Stimulated activated CD4-positive, alpha-beta T cell treated with anti-CD3 and anti-CD28 coated beads, Interleukin-2, amount 100 ng/mL, for 4 hours (primary cell): Measurements from ENCODE around the gene CYP4F22.
"Not testable (repeated sequence)": the region's sequence is repeated elsewhere in the genome, so short reads cannot be mapped to it uniquely, and the experiment has no call there.

Experiments used
- DNase-seq: peaks from one replicate; pipeline ENCODE4 v3.0.0-alpha.2; 2020; ENCODE audit warnings: low read depth

CYP4F22 gene

DNA sequence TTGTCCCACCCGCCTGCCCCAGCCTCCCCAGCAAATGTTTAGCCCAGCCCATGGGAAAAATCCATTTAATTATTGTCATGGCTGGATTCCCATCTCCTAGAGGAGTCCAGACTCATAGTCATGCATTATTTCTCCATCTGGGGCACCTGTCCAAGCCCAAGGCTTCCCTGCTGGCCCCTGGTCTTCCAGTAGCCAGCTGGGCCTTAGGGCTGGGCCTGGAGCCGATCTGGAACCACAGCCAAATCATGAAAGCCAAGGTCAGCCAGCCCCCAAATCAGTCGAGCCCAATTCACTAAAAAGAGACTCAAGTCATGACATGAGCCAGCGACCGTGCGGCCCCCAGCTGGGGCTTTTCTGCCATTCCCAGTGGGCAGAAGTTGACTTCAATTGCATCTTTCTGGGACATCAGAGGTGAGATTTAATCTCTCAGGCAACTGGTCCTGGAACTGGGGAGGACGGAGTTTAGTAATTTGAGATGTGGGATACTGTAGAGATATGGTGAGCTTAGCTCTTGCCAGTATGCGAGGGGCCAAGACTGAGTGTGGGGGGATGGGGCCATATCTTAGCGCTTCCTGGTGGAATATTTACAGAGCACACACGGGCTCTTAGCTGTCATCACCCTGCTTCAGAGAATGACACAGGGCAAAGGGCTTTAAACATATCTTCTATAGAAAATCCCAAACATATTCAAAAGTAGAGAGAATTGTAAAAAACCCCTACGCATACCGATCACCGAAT is 19.7 kb upstream of the CYP4F22 start:
- DNase-seq, result no peak

- DNase-seq, result no peak
Measured at GRCh38 chr19:15495151-15495550, 13.2 kb upstream of the CYP4F22 start.

DNA sequence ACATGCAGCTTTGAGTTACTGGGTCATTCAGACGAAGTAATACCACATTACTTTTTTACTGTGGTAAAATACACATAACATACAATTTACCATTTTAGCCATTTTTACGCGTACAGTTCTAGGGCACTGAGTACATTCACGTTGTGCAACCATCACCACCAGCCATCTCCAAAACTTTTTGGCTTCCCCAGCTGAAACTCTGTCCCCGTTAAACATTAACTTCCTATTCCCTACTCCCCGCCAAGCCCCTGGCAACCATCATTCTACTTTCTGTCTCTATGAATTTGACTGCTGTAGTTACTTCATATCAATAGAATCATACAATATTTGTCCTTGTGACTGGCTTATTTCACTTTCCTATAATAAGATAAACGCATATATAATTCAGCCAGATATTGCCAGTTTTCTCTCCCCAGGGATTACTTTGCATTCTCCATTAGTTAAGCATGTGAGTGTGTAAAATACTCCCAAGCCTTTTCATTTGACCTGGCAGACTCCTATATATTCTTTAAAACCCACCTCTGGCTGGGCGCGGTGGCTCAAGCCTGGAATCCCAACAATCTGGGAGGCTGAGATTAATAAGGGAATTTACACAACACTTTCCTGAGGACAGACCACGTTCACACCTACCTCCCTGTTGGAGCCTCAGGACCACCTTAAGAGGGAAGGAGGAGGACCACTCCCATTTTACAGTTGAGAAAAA is 10.0 kb upstream of the CYP4F22 start:
- DNase-seq, result no peak

DNA sequence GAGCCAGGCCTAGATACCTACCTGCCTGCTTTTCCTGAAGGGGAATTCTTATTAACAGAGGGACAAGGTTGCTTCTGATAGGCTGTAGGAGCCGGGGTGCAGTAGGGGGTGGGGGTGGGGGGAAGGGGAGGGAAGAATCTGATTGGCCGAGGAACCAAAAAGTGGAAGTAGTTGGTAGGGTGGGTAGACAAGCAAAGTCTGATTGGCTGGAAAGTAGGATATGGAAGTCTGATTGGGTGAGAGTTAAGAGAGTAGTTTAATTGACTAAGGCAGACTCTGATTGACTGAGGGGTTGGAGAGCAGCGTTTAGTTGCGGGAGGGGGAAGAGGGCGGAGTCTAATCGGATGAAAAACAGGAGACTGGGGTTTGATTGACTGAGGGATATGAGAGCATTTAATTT is 9.4 kb upstream of the CYP4F22 start:
- no peak for DNase-seq

- no peak for DNase-seq
Measured at GRCh38 chr19:15501596-15501995, 6.7 kb upstream of the CYP4F22 start.

GRCh38 chr19:15502264-15502663 is 6.1 kb upstream of the CYP4F22 start:
- DNase-seq, result no peak

DNA sequence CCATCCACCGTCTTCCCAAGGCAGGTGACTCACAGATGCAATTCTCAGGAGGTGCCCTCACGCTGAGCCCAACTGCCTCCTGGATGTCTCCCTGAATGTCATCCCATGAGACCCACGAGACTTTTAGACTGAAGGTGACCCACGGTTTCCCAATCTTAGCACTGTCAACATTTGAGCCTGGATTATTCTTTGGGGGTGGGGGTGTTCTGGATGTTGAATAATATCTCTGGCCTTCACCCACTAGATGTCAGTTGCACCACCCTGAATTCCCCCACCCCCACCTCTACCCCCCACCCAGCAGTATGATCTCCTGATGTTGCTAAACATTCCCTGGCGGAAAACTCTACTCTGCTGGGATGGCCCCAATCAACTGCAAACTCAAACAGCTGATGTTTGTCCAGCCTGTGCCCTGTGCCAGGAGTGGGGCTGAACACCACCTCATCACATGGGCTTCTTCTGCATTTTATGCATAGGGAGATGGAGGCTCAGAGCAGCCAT is 2.2 kb upstream of the CYP4F22 start:
- no peak for DNase-seq

DNA sequence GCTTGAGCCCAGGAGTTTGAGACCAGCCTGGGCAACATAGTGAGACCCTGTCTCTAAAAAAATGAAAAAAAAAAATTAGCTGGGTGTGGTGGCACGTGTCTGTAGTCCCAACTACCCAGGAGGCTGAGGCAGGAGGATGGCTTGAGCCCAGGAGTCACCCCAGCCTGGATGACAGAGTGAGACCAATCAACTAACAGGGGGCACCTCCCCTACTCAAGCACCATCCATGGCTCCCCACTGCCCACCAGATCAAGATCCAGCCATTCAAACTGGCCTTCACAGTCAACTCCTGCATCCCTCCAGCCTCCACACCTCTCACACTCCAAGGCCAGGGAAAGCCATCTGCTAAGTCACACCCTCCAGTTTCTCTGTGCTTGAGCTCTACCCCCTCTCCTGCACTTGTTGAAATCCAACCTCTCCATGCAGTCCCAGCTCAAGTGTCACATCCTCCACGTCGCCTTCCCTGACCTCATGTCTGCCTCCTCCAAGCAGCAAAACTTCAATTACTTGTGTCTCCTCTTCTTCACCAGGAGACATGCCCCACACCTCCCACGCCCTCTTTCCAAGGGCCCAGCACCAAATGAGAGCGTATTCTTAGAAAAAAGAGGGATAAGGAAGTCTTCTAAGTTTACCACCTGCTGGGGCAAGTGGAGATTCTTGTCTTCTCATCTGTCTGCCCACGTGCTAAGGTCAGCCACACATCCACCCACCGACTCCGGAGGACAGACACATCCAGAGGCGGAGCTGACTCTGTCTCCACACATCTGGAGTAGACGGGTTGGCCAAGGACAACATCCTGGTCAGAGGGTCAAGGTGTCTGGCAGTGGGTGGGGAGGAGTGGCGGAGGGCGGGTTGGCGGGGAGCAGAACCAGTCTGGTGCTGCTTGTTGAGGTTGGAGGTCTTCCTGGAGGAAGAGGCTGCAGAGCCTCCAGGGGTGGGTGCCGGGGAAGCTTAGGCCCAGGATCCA is 974 bp upstream of the CYP4F22 start:
- DNase-seq, result no peak

DNA sequence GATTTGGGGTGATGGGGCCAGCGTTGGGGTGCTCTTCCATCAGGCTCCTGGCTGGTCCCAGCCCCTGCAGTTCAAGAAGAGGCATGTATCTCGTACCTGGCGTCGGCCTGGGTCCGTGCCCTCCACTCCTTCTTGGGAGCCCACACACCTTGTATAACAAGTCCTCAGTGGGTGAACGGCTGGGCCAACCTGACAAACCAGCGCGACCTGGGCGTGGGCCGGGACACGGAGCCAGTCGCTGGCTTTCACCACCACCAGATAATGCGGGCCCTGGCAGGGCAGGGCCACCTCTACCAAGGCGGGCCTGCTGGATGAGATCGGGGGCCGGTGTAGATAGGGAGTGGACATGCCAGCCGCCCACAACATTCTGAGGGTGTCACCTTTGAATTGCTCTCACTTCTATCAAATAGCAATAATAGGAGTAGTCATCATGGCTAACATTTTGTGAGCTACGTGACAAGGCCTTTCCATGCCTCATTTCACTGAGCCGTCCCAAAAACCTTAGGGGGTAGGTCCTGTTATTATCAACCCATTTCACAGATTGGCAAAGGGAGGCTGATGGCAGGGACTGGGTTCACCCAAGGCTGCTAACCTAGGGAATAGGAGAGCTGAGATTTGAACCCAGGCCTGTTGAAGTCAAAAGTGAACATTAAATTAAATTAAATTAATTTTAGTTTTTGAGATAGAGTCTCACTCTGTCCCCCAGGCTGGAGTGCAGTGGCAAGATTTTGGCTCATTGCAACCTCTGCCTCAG is 3.5 kb downstream of the CYP4F22 start:
- DNase-seq, result no peak

DNA sequence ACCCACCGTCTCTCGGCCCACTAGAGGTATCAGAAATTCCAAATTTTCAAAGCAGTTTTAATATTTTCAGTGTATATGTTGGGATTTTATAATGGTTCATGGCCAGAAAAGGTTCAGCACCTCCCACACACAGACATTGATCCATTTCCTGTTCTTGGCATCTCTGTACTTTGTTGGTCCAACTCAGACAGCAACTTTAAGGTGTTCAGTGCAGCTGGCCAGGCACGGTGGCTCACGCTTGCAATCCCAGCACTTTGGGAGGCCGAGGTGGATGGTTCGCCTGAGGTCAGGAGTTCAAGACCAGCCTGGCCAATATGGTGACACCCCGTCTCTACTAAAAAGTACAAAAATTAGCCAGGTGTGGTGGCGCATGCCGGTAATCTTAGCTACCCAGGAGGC is 6.9 kb downstream of the CYP4F22 start:
- not testable (repeated sequence) for DNase-seq

- no peak for DNase-seq
Measured at GRCh38 chr19:15516363-15516762, 8.0 kb downstream of the CYP4F22 start.

- no peak for DNase-seq
Measured at GRCh38 chr19:15517778-15518177, 9.5 kb downstream of the CYP4F22 start.

- DNase-seq, result no peak
Measured at GRCh38 chr19:15519433-15519976, 11.2 kb downstream of the CYP4F22 start.

GRCh38 chr19:15524781-15525180 is 16.5 kb downstream of the CYP4F22 start:
- no peak for DNase-seq

- no peak for DNase-seq
Measured at GRCh38 chr19:15525291-15525690, 17.0 kb downstream of the CYP4F22 start.

DNA sequence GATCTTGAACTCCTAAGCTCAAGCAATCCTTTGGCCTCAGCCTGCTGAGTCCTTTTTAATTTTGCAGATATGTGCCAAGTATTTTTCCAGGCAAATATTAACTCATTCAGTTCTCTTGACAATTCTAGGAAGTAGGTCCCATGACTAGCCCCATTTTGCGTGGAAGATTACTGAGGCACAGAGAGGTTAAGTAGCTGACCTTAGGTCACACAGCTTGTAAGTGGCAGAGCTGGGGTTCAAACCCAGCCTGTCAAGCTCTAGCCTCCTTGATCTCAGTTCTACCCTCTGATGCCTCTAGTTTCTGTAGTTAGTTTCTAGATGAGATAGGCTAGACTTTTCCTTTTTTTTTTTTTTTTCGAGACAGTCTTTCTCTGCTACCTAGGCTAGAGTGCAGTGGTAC is 18.1 kb downstream of the CYP4F22 start:
- DNase-seq, result no peak

DNA sequence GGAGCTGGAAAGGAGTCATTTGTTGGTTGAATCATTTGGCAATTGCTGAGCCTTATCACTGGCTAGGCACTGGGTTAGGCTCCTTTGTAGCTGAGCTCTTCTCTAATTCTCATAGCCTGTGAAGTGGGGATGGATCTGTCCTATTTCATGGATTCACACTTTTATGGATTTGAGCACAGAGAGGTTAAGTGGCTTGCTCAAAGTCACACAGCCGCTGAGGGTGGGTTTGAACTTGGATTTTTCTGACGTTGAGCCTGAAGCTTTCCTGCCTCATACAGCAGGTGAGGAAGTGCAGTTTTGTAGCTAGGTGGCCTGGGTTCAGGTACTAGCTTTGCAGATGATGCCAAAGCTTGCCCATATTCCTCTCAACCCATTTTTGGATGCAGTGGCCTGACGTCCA is 19.4 kb downstream of the CYP4F22 start:
- no peak for DNase-seq

DNA sequence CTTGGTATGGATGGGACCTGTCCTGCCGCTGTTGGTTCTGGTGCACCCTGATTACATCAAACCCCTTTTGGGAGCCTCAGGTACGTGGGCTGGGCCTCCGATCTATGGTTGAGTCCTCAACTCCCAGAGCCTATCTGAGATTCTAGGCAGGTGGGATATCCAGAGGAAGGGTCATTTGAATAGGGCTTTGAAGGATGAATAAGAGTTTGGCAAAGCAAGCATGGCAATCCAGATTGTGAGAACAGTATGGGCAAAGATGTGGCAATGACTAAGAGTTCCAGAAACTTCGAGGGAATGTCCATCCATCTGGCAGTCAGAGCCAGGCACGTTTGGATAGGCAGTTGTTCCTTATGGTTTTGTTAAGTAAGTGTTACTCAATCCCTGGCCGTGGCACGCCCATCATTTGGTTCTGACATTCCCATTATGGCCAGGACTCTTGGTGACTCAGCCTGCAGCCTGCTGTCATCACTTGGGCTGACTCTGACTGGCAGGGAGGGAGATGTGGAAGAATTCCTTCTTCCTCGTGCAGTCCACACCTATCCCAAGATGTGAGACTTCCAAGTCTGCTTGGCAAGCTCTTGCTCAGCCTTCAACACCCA is 21.5 kb downstream of the CYP4F22 start:
- DNase-seq, result no peak

DNA sequence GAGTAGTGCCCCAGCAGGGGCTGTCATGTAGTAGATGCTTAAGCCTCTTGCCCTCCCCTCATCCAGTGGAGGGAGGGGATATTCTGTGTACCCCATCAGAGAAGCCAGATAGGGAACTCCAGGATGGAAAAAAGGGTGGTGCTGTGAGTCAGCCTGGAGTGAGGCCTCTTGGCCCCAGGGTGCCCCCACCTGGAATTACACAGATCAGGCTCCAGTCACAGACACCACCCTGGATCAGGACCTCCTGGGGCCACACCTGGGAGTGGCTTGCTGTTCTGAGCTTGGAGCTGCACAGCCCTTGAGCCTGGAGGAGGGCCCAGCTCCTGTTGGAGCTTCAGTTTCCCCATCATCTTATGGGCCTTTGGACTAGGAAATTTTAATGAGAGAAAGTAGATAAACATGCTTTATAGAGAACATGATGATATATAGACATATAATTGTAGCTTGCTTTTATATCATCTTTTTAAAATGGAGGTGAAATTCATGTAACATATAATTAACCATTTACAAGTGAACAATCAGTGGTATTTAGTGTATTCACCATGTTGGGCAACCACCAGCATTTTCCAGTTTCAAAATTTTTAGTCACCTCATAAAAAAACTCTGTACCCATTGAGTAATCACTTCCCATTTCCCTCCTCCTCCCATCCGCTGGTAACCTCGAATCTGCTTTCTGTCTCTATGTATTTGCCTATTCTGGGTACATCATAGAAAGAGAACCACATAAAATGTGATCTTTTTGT is 24.6 kb downstream of the CYP4F22 start:
- DNase-seq, result no peak

DNA sequence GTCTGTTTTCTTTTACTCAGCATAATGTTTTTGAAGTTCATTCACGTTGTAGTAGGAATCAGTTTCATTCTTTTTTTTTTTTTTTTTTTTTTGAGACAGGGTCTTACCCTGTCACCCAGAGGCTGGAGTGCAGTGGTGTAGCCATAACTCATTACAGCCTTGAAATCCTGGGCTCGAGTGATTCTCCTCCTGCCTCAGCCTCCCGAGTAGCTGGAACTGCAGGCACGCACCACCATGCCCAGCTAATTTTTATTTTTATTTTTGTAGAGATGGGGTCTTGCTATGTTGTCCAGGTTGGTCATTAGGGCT is 25.2 kb downstream of the CYP4F22 start:
- not testable (repeated sequence) for DNase-seq
